NCI-H2107 treated with DMSO at 0.1 percent for 48 hours (cell line): ENCODE results near the gene CEP68.
A peak's percentile ranks its signal among the peaks of the same experiment; 100 is the strongest.
"Not testable (repeated sequence)": the region's sequence is repeated elsewhere in the genome, so short reads cannot be mapped to it uniquely, and the experiment has no call there.

Experiments used
- DNase-seq: peaks from one replicate; lab custom pipeline; 2025; ENCODE audit not compliant: unreplicated experiment; lab: John Stamatoyannopoulos, UW

Gene CEP68

GRCh38 chr2:65129286-65129825 lies 73.1 kb downstream of the CEP68 start:
- DNase-seq: no peak

DNA sequence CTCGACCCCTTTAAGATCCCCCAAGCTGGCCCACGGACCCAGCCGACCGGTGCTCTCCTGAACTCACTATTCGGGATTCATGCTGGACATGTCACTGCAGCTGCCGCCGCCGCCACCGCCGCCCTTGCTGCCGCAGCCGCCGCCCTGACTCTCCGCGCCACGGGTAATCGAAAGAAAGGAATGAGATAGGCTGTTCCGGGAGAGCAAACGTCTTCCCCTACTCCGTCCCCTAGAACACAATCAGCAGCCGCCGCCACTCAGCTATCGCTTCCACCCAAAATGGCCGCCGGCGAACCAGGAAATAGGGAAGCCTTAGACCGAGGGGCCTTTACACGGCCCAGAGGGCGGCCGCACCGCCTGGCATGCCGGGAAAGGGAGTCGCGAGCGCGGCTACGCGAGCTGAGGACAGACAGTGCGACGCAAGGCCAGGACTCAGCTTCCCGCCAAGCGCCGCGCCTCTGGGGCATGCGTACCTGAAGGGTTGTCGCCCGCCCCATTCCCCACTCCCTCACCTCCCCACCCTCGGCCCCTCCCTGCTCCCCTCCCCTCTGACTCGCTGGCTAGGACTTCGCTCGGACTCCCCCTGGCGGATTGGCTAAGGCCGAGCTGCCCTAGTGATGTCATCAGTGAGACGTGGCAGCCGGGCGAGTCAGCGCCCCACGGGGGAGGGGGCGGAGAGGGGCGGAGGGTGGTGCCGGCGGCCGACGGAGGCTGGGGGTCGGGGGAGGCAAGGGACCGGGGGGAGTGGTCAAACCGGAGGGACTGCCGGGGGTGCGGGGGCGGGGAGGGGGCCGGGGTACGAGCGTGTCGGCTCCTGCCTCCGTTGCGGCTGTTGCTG lies 73.8 kb downstream of the CEP68 start, which contains the start of gene RAB1A:
RAB1A (minus strand) TSS at position 281 of the 838 bp plus-strand sequence; CDS start at position 90, 191 bp downstream.
- peak; percentile 94 for DNase-seq

GRCh38 chr2:65130664-65131175 lies 74.5 kb downstream of the CEP68 start:
- DNase-seq: peak; percentile 28

DNA sequence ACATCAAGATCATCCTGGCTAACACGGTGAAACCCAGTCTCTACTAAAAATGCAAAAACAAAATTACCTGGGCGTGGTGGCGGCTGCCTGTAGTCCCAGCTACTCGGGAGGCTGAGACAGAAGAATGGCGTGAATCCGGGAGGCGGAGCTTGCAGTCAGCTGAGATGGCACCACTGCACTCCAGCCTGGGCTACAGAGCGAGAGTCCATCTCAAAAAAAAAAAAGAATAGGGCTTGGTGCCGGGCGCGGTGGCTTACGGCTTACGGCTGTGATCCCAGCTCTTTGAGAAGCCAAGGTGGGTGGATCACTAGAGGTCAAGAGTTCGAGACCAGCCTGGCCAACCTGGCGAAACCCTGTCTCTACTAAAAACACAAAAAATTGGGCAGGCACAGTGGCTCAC lies 76.7 kb downstream of the CEP68 start:
- not testable (repeated sequence) for DNase-seq

GRCh38 chr2:65133626-65134025 lies 77.4 kb downstream of the CEP68 start:
- DNase-seq: no peak

GRCh38 chr2:65134158-65134557 lies 77.9 kb downstream of the CEP68 start:
- DNase-seq: no peak

- no peak for DNase-seq
These were observed 80.0 kb downstream of the CEP68 start for GRCh38 chr2:65136253-65136652.
